Astrocyte (in vitro differentiated cells and primary cell): ENCODE data around the gene KIF1C.

ENCODE experiments used
- CTCF ChIP-seq: IDR thresholded peaks from 2 replicates; pipeline ENCODE4 v1.5.1; 2011; ENCODE audit warnings: low read depth, mild to moderate bottlenecking, inconsistent platforms, low read length, moderate library complexity; ENCODE audit not compliant: insufficient read depth
- EZH2 ChIP-seq: IDR thresholded peaks from 2 replicates; pipeline ENCODE4 v1.6.1; 2012; ENCODE audit warnings: mild to moderate bottlenecking, low read length, inconsistent platforms; ENCODE audit not compliant: insufficient read depth

- TF ChIP-seq CTCF (no peak), EZH2 (no peak)
Measured at GRCh38 chr17:4950075-4950745, 47.5 kb upstream of the KIF1C start.
